HG03460 (cell line): ENCODE measurements around the gene BORCS8.
"Not testable (repeated sequence)": the region's sequence is repeated elsewhere in the genome, so short reads cannot be mapped to it uniquely, and the experiment has no call there.

Source experiments
- ATAC-seq: cut with Tn5 transposase; IDR thresholded peaks from one replicate; pipeline ENCODE4 v1.9.1; 2021; ENCODE audit not compliant: unreplicated experiment

BORCS8 gene

DNA sequence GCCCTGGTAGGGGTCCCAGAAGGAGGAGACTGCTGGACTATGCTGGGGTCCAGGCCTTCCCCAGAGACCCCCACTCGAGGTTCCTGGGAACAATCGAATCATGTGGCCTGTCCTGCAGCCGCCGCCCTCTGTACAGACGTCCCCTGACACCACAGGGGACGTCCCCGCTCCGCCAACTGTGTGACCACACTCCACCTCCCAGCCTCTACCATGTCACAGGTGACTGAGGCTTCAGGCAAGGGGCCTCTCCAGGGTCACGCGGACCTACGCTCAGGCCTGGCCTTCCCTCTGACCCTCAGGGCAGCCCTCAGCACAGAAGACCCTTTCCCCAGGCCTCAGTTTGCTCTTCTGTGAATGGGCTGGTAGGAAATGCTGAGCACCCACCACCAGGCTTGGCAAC is 40.5 kb downstream of the BORCS8 start:
- ATAC-seq, result no peak

DNA sequence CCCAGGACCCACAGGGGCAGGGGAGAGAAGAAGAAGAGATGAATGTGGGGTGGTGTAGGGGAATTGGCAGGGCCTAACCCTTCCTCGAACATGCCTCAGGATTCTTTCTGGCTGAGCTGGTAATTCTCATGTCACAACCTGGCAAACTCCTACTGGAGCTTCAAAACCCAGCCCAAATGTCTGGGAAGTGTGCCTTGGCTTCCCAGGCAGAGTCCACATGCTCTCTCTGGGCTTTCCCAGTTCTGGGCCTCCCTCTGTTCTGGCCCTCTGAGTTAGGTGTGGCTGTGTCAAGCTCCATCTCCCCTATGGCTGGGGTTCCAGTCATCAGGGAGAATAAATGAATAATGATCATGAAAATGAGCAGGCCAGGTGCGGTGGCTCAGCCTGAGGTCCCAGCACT is 42.5 kb downstream of the BORCS8 start:
- no peak for ATAC-seq

DNA sequence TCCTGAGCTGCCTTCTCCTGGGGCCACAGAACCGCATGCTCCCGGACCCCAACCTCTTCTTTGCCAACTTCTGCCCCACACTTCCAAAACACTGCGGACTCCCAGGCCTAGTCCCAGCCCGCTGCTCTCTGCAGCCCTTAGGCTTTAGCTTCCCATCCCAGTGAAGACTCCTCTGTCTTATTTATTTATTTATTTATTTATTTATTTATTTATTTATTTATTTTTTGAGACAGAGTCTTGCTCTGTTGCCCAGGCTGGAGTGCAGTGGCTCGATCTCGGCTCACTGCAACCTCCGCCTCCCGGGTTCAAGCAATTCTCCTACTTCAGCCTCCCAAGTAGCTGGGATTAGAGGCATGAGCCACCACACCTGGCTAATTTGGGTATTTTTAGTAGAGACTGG is 43.4 kb downstream of the BORCS8 start:
- not testable (repeated sequence) for ATAC-seq

DNA sequence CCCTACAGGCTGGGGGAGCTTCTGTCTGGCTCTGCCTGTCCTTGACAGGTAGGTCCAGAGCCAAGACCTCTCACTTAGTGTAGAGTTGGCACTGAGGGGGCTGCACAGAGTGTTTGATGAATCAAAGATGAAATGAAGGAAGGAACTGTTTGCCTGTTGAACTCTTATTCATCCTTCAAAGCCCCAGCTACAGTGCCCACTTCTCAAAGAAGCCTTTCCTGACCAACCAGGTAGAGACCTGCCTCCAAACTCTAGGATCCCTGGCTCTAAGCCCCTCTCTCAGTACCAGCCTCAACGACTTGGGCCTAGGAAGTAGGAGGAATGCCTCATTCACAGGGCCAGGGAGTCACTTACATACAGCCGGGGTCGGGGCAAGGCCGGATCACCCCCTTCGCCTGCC is 44.6 kb downstream of the BORCS8 start:
- no peak for ATAC-seq

DNA sequence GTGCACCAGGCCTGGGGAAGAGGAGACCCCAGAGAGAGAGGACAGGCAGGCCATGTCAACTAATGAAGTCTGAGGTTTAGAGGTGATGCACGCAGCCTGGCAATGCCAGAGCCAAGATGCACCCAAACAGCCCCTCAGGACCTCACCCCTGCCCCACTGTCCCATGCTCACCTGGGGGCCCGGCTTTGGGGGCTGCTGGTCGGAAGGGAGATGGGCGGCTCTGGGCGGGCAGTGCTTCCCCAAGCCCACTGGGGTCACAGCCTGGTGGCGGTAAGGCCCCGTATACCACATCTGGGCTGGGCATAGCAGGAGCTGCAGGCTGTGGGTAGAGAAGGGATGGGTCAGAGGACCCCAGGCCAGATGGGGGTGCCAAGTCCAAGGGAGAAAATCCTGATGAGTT is 45.1 kb downstream of the BORCS8 start:
- ATAC-seq, result no peak

DNA sequence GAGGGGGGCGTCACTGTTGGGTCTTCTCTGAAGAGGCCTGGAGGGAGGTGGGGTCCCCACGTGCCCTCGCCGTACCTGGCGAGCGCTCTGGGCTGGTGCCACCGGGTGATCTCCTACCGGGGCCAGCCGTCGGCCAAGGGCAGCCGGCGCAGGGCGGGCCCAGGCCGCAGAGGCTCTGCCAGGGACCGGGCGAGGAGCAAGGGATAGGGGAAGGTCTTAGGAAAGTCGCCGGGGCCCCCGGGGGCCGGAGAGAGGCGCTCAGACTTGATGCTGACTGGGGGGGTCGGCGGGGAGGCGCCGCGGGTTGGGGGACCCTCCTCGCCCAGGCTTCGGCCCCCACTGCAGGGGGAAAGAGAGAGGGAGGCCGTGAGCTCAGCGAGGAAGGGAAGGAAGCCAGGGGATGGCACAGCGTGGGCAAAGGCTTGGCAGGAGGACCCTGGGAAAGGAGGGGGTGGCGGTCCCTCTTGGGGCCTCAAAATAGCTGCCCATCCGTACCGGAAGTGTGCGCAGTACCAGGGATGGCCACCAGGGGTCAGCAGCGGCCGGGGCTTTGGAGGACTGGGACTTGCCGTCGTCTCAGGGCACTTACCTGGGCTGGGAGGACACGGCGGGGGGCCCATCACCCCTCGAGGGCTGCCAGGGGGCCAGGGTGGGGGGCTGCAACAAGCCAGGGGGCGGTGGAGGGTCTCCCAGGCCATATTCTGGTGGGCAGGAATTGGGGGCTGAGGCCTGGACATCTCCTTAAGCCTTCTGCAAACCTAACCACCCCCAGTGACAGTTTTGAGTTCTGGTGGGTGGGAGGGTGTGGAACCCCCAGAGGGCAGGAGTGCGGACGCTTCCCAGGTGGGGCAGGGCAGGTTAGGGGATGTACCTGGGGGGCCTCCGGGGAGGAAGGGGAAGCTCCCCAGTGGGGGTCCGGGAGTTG is 46.0 kb downstream of the BORCS8 start:
- no peak for ATAC-seq

DNA sequence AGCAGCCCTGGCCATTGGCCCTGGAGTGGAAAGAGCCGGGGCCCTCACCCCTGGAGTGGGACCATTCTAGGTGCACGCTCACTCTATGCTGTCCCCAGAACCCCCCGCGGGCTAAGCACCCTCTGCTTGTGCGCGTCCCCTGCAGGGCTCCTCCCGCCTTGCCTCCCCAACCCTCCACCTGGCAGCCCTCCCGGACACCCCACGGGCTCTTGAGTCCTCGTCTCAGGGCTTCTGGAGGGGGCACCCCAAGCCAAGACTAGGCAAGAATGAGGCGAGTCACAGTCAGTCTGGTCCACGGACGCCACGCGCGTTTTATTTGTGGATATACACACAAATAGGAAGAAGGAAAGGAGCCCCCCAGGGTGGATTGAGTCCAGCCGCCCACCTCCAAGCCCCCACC is 46.7 kb downstream of the BORCS8 start:
- ATAC-seq, result no peak

DNA sequence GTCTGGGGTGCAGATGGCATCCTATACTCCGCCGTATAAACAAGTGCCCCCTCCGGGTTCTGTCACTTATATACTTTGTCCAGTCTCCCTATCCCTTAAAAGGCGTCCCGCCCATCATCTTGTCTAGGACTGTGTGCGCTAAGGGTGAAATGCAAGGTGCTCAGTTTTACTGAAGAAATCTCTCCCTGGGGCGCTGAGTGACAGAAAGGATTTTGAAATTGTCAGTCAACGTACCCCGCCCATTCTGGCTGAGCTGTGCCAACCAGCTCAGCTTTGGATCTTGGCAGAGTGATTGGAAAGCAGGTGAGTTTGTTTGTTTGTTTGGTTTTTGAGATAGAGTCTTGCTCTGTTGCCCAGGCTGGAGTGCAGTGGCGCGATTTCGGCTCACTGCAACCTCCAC is 49.6 kb downstream of the BORCS8 start:
- ATAC-seq, result no peak

DNA sequence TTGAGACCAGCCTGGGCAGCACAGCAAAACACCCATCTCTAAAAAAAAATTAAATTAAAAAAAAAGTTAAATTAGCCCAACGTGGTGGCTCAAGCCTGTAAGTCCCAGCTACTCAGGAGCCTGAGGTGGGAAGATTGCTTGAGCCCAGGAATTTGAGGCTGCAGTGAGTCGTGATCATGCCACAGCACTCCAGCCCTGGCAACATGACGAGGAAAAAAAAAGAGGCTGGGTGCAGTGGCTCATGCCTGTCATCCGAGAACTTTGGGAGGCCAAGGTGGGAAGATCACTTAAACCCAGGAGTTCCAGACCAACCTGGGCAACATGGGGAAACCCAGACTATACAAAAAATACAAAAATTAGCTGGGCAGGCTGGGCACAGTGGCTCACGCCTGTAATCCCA is 51.5 kb downstream of the BORCS8 start:
- ATAC-seq, result no peak

DNA sequence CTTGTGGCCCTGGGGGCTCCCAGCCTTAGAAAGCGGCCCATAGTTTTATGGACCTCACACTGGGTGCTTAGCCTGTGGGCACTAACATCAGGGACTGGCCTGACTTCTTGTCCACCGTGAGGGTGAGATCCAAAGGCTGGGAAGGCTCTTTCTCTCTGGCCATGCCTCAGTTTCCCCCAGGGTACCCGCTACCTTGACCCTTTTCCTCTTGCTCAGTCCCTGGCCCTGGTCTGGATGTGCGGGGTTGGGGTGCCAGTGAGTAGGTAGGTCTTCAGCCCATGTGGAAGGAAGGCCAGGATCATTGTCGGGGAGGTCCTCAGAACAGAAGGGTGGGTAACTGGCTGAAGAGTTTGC is 52.1 kb downstream of the BORCS8 start:
- ATAC-seq, result no peak

DNA sequence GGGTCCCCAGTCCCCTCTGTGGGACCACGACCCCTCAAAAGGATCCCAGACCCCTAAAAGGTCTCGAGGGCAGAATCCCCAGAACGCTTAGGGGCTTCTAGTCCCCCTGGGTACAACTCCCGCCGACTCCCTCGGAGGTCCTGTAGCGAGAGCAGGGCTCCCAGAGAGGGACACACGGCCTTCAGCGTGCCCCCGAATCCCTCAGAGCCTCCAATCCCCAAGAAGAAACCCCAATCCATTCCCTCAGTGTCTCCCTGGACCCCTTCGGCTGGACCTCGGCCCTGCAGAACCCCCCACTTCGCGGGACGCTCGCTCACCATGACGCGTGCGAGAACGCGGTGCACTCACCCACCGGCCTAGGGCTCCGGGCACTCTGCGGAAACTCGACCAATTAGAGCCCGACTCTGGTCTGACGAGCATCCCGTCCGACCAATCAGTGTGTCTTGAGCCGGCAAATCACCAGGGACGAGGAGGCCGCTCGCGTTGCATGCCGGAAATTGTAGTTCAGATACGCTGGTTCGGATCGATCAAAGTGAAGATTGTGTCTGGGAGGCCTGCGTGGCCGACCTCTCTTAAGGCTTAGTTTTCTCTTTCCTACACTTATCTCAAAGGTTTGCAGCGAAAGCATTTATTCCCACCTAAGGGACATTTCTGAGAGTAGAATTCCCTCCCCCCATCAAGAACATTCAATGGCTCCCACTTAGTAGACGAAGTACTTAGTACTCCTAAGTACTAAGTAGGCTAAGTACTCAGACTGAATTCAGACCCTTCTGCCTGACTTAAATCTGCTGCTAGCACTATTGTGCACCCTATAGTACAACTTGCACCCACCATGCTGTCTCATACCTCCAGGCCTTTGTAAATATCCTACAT is 53.6 kb downstream of the BORCS8 start, which contains the start of gene TMEM161A:
Gene TMEM161A (minus strand): TSS at position 370 of the 873 bp plus-strand sequence. CDS start 50 bp downstream, at position 320.
- peak; percentile 97 for ATAC-seq

DNA sequence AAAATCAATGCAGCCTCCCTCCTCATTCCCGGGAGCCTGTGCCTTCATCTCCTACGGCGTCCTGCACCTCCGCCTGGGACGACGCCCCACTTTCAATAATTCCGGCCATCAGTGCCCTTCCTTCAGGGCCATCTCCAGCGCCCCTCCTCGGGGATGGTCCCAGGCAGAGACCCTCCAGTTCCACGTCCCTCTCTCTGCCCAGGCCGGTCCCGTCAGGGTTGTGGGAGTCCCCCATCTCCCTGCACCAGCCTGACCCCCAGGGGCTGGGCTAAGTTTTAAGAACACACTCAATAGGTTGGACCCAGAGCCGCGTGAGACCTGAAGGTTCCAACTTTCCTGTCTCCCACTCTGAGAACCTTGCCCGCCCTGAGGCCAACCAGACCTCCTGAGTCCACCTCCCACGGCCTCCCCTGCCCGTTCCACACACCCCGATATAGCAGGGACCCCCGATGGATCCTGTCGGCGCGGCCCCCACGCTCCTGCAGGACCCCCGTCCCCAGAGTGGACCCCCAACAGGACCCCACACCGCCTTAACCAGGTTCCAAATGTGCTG is 54.3 kb downstream of the BORCS8 start:
- no peak for ATAC-seq

DNA sequence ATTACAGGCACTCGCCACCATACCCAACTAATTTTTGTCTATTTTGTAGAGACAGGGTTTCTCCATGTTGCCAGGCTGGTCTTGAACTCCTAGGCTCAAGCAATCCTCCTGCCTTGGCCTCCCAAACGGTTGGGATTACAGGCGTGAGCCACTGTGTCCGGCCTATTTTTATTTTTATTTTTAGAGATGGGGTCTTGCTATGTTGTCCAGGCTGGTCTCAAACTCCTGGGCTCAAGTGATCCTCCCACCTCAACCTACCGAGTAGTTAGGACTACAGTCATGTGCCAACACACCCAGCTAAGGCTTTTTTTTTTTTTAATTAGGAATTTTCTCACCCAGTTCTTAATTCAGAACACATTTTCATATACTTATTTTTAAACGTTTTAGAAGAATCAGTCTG is 56.2 kb downstream of the BORCS8 start:
- ATAC-seq, result not testable (repeated sequence)

DNA sequence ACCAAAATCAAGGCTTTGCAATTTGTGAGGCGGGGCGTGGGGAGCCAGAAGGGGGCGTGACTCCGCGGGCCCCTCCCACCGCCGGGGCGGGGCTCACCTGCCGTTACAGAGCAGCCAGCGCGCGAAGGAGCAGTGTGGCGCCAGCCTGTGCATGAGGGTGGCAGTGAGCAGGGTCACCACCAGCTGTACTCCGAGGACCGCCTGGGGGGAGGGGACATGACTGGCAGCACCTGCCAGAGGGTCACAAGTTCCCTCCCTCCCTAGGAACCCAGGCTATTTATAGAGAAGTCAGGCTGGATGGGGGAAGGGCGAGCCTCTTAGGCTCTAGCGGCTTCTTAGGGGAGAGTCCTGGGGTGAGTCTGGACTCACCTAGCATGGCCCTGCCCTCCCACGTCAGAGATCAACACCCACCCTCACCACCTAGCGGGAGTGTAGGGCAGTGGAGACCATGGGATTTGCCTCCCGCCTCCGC is 57.2 kb downstream of the BORCS8 start:
- no peak for ATAC-seq

DNA sequence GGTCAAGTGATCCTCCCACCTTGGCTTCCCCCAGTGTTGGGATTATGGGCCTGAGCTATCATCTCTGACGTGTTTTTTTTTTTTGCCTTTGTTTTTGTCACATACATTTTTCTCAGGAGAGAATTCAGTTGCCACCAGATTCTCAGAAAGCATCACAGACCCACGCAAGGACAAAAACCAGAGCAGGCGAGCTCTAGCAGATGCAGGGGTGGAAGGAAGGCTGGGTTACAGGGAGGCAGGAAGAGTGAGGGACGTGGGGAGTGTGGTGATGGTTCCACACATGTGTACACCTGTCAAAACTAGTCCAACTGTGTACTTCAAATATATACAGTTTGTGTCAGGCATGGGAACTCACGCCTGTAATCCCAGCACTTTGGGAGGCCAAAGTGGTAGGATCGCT is 58.0 kb downstream of the BORCS8 start:
- no peak for ATAC-seq

DNA sequence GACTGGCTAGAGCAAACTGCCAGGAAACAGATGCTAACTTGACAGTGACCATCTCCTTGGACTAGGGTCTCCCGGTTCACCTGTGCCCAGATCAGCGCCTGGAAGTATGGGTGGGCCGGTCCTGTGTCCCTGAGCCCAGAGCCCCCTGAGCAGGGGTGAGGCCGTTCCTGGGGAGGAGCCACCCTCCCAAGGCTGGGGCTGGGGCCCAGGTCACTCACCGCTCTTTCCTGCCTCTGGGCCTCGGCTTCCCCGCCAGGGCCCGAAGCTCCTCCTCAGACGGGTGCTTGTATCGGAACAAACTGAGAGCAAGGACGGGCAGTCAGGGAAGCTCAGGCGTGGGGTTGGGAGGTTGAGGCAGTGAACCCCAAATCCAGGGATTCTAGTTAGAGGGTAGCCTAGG is 59.0 kb downstream of the BORCS8 start:
- no peak for ATAC-seq

DNA sequence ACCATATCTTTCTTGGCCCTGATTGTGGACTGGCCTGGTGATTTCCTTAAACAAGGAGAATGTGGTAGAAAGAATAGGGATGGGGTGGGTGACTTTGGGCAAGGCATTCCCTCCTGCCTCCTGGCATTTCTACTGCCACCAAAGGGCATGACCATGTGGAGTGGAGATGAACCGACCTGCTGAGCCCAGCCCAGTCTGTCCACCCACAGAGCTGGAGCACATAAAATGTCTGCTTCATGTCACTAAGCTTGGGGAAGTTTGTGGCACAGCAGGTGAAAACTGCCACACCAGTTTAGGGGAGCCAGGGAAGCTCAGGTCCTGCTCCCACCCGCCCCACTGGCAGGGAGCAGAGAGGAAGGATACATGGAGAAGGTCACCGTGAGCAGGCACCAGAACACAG is 60.0 kb downstream of the BORCS8 start:
- no peak for ATAC-seq
